Natural killer cell (primary cell): ENCODE data around the gene COG2. TPM values are rescaled to one million over a fixed set of nuclear protein-coding genes. Genes with fewer than 3 reads are reported as not detected.
"Not testable (repeated sequence)": the region's sequence is repeated elsewhere in the genome, so short reads cannot be mapped to it uniquely, and the experiment has no call there.

Experiments
- ATAC-seq, 3 donors: fragments of 150-1000 bp in 2 of 3; fragments of 200-7000 bp in 1 of 3; cut with Tn5 transposase; 1 replicate in 1 of 3; 2 replicates in 2 of 3; pipeline ENCODE4 v1.10.0; 2021; ENCODE audit warnings: mild to moderate bottlenecking in 2 of 3, moderate library complexity in 2 of 3
- DNase-seq, 2 donors: peaks; one replicate each; pipeline versions ENCODE4 v3.0.0 to v3.0.0-alpha.2; 2013 to 2021; ENCODE audit warnings: mixed read lengths in 1 of 2
- H3K27ac ChIP-seq: one replicate; pipeline ENCODE4 v1.5.1; 2013; ENCODE audit warnings: mild to moderate bottlenecking, low read length
- H3K27me3 ChIP-seq: one replicate; pipeline ENCODE4 v1.6.1; 2013; ENCODE audit warnings: low read length; ENCODE audit not compliant: control insufficient read depth, insufficient read depth
- H3K36me3 ChIP-seq: one replicate; pipeline ENCODE4 v1.6.1; 2013; ENCODE audit warnings: low read length; ENCODE audit not compliant: control insufficient read depth, insufficient read depth
- H3K4me1 ChIP-seq: one replicate; pipeline ENCODE4 v1.6.1; 2013; ENCODE audit warnings: low read length; ENCODE audit not compliant: control insufficient read depth, insufficient read depth
- H3K4me3 ChIP-seq: one replicate; pipeline ENCODE4 v1.5.1; 2013; ENCODE audit warnings: low read length
- H3K9me3 ChIP-seq: one replicate; pipeline ENCODE4 v1.6.1; 2013; ENCODE audit warnings: low read length; ENCODE audit not compliant: control insufficient read depth, insufficient read depth
- H3K27ac Mint-ChIP-seq, 2 donors: one replicate each; pipeline ENCODE4 v1.8.0; 2022; ENCODE audit warnings: mild to moderate bottlenecking in 2 of 2, mixed read lengths in 2 of 2, moderate library complexity in 1 of 2
- H3K27me3 Mint-ChIP-seq, 2 donors: one replicate each; pipeline ENCODE4 v1.8.0; 2022; ENCODE audit warnings: low read depth in 2 of 2, mixed read lengths in 2 of 2
- H3K36me3 Mint-ChIP-seq: one replicate; pipeline ENCODE4 v1.8.0; 2022; ENCODE audit warnings: mixed read lengths
- H3K4me1 Mint-ChIP-seq, 2 donors: one replicate each; pipeline ENCODE4 v1.8.0; 2022; ENCODE audit warnings: mixed read lengths in 2 of 2
- H3K4me3 Mint-ChIP-seq: one replicate; pipeline ENCODE4 v1.8.0; 2022; ENCODE audit warnings: mild to moderate bottlenecking, moderate library complexity, mixed read lengths
- H3K9me3 Mint-ChIP-seq, 2 donors: one replicate each; pipeline ENCODE4 v1.8.0; 2022; ENCODE audit warnings: mixed read lengths in 2 of 2
- CTCF ChIP-seq: fragments of 200-600 bp; IDR thresholded peaks from one replicate; pipeline ENCODE4 v1.8.0; 2022; ENCODE audit warnings: antibody characterized with exemption
- WGBS: methylation state at CpG from one replicate; pipeline ENCODE4 v1.1.7; 2013; ENCODE audit warnings: missing lambda C conversion rate; ENCODE audit not compliant: insufficient coverage; 5-methylcytosine and 5-hydroxymethylcytosine counted together
- intact Hi-C: fragments of 100-400 bp; cut with micrococcal nuclease; formaldehyde crosslinking; loops from one replicate; pipeline ENCODE4 v1.14.2; 2022
- total RNA-seq, 4 donors: library from RNA; stranded (reverse); fragments of 120-200 nt in 1 of 4; gene quantifications; one replicate each; pipeline versions ENCODE4 v1.2.3 to v1.2.4, GENCODE V29; 2013 to 2022

Gene COG2
- total RNA-seq, 3 donors from 2014 or later (not counting 1 experiment from before 2014, with no cell fraction given): 15.8 to 24.1 (median 17.5) TPM

GRCh38 chr1:230713915-230714764 lies 71.9 kb downstream of the COG2 start, which contains the start of gene AGT:
Gene AGT (minus strand): TSS chr1:230714122. CDS start chr1:230710823, 3,299 bp downstream.
- no peak within 1 kb of the TSS for H3K27ac ChIP-seq
- H3K9me3 ChIP-seq: no peaks in the 10 kb centered on the region
- ATAC-seq: no peak
- DNase-seq: no peak
- intact Hi-C loops: no loop called here
- no peaks in the 10 kb centered on the region for H3K4me1 ChIP-seq
- TF ChIP-seq CTCF: no peak
- no peaks in the 10 kb centered on the region for H3K36me3 ChIP-seq
- Mint-ChIP-seq H3K36me3 (no peaks in the 10 kb centered on the region), H3K4me1 (no peaks in the 10 kb centered on the region), H3K27ac (no peak within 1 kb of the TSS), H3K27me3 (peaks cover 0 to 3% of the 10 kb centered on the region in 2 donors), H3K4me3 (no peak within 1 kb of the TSS), H3K9me3 (no peaks in the 10 kb centered on the region)
- WGBS: 65% methylated on average over 21 of the region's 24 CpGs
- H3K27me3 ChIP-seq: no peaks in the 10 kb centered on the region
- no peak within 1 kb of the TSS for H3K4me3 ChIP-seq

GRCh38 chr1:230715510-230715909 lies 73.2 kb downstream of the COG2 start:
- 87% methylated on average over 2 of the region's 3 CpGs for WGBS
- no peak for TF ChIP-seq CTCF
- intact Hi-C loops: no loop called here

GRCh38 chr1:230716453-230716852 lies 74.2 kb downstream of the COG2 start:
- H3K4me1 Mint-ChIP-seq, intact Hi-C loops, H3K9me3 Mint-ChIP-seq, H3K4me3 ChIP-seq, H3K27me3 Mint-ChIP-seq, H3K27ac ChIP-seq, H3K4me3 Mint-ChIP-seq, H3K4me1 ChIP-seq, ATAC-seq, H3K36me3 ChIP-seq, H3K9me3 ChIP-seq, DNase-seq, H3K36me3 Mint-ChIP-seq, H3K27ac Mint-ChIP-seq, H3K27me3 ChIP-seq: not testable (repeated sequence)
- WGBS: 88% methylated on average over 3 of the region's 3 CpGs

More at GRCh38 chr1:230715510-230715909, 73.2 kb downstream of the COG2 start:
- H3K4me3 Mint-ChIP-seq: no peak overlapping the region
- ATAC-seq: no peak
- H3K27me3 ChIP-seq: no peaks in the 10 kb centered on the region
- no peaks in the 10 kb centered on the region for H3K36me3 ChIP-seq
- no peak for DNase-seq
- no peak overlapping the region for H3K4me3 ChIP-seq
- H3K9me3 ChIP-seq: no peaks in the 10 kb centered on the region
- H3K4me1 ChIP-seq: no peaks in the 10 kb centered on the region
- H3K4me1 Mint-ChIP-seq: no peaks in the 10 kb centered on the region
- peaks cover 0 to 5% of the 10 kb centered on the region in 2 donors for H3K27me3 Mint-ChIP-seq
- no peaks in the 10 kb centered on the region for H3K9me3 Mint-ChIP-seq
- no peaks in the 10 kb centered on the region for H3K36me3 Mint-ChIP-seq
- H3K27ac ChIP-seq: no peak overlapping the region
- H3K27ac Mint-ChIP-seq: no peak overlapping the region

GRCh38 chr1:230717251-230717650 lies 75.0 kb downstream of the COG2 start:
- Mint-ChIP-seq H3K36me3 (no peaks in the 10 kb centered on the region), H3K27ac (no peak overlapping the region), H3K27me3 (peaks cover 0 to 8% of the 10 kb centered on the region in 2 donors), H3K4me3 (no peak overlapping the region), H3K4me1 (no peaks in the 10 kb centered on the region), H3K9me3 (no peaks in the 10 kb centered on the region)
- TF ChIP-seq CTCF: no peak
- Histone ChIP-seq H3K27me3 (no peaks in the 10 kb centered on the region), H3K9me3 (no peaks in the 10 kb centered on the region), H3K27ac (no peak overlapping the region), H3K36me3 (no peaks in the 10 kb centered on the region), H3K4me1 (no peaks in the 10 kb centered on the region), H3K4me3 (no peak overlapping the region)
- intact Hi-C loops: no loop called here
- WGBS: 100% methylated on average over 1 of the region's 1 CpG
- DNase-seq (no peak), ATAC-seq (no peak)

GRCh38 chr1:230721849-230722522 lies 79.7 kb downstream of the COG2 start:
- H3K9me3 ChIP-seq, H3K27ac Mint-ChIP-seq, H3K4me3 ChIP-seq, DNase-seq, H3K36me3 Mint-ChIP-seq, intact Hi-C loops, H3K36me3 ChIP-seq, H3K27me3 ChIP-seq, ATAC-seq, H3K4me3 Mint-ChIP-seq, H3K27ac ChIP-seq, H3K4me1 ChIP-seq, H3K4me1 Mint-ChIP-seq, H3K9me3 Mint-ChIP-seq, H3K27me3 Mint-ChIP-seq: not testable (repeated sequence)
- 89% methylated on average over 3 of the region's 3 CpGs for WGBS
